Stimulated activated CD4-positive, alpha-beta T cell treated with anti-CD3 and anti-CD28 coated beads, Interleukin-1b, Interleukin-23, amount 100 ng/mL, for 48 hours (primary cell): ENCODE results near the gene HOXB5.
A peak's percentile ranks its signal among the peaks of the same experiment; 100 is the strongest.

Experiments
- DNase-seq: peaks from one replicate; pipeline ENCODE4 v3.0.0-alpha.2; 2020

Gene HOXB5

DNA sequence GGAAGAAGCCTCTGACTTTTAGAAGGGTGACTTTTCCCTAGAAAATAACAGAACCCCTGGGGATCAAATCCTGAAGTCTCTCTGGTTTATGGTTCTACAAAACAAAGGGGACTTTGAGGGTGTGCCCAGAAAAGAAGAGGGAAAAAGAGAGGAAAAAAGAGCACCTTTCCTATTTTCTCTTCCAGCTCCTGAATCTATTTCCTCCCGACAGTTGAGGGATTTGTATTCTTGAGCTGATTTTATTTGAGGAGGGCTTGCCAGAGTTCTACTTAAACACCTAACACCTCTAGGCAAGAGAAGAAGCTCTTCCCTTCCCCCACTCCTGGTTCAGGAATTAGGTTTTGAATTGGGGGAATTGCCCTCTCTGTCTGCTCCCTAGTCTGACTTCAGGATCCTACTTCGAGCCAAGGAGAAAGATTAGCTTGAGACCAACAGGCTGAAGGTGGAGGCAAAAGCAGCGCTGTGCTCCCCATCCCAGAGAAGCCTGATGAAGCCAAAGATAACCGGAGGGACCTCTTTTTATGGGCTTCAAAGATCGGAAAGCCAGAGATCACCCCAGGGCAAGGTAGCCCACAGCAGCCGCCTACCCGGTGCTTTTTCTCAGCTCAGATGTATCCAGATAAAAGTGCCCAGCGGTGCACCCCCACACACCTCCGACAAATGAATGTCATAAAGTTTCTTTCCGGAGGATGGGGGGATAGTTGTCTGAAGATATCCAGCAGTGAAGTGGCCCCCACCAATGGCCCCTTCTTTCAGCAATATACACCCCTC, 4.3 kb downstream of the HOXB5 start:
- no peak for DNase-seq

- no peak for DNase-seq
These were observed 5.1 kb downstream of the HOXB5 start for GRCh38 chr17:48588528-48588927.

DNA sequence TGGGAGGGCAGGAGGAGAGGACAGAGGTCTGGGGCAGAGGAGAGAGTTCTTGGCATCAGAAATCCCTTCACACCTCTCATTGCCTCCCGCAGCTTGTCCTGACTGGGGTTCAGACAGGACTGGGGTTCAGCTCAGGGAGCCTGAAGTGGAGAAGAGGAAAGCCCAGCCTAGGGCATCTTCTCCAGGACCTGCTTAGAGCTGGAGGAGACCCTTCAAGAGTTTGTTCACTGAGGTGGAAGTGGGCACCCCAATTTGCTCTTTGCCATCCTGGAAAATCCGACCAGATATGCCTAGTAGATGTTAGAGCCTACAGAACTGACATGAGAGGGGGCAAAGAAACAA, 5.5 kb downstream of the HOXB5 start:
- DNase-seq = no peak

DNA sequence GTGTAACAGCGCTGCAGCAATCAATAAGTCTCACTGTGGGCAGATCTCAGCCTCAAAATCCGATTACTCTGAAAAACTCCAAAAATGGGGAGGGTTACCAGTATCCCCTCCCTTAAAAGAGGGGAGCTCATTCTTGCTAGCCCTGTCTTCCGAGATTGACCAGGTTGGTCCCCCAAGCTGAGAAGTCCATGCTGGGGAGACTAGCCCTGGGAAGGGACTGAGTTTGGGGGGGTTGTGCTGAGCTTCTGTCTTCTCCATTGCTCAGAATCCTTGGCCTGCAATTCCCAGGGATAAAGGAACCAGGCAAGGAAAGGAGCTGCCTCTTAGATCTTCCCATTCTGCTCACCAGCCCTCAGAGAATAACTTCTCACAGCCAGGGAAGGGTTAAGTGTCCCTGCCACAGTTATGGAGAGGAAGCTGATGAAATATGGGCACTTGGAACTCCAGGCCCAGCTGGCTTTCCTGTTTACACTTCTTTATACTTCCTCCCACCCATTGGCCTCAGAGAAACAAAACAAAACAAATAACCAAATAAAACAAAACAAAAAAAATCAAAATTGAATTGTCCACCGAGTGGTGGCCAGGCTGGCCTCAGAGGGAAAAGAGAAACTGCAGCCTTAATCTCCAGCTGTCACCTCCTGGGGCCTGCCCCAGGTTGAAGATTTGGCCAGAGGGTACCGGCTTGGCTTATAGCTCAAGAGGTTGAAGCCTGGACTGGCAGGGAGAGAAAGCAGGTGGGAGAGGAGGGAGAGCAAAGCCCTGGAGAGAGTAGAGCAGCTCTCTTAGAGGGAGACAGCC, 6.1 kb downstream of the HOXB5 start:
- DNase-seq = no peak

- no peak for DNase-seq
These were observed 7.0 kb downstream of the HOXB5 start for GRCh38 chr17:48586355-48587258.

GRCh38 chr17:48584223-48584741, 9.3 kb downstream of the HOXB5 start:
- no peak for DNase-seq

DNA sequence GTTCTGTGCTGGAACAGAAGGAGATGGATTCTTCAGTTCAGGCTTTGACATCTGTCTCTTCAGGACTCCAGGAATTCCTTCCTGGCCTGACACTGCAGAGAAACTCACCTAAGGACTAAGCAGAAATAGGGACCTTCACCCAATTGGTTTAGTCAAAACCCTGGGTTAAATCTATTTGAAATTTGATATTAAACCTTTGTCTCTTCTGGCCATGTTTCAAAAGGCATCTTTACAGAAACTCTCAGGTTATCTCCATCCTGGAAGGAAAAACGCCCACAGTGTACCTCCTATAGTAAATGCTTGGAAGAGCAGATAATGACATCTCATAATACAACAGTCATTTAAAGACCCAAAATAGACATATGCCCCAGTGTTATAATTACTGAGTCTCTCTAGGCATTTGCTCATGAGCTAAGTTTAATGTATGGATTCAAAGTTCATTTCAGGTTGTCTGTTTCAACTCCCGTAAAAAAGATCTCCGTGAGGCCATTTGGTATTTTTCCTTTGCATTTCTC, 9.8 kb downstream of the HOXB5 start:
- DNase-seq = no peak

DNA sequence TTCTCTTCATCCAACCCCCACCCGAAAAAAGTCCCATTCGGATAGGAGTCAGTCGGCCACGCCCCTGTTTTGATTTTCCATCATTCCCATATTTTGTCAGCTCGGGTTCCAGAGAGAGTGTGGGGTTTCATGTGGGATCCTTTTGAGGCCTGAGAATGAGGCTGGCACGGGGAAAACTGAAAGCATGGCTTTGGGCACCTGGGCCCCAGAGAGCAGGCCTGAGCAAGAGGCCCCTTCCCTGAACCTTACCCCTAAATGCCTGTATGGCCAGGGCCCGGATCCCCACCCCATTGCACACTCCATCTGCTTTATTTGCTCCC, 10.9 kb downstream of the HOXB5 start:
- no peak for DNase-seq

DNA sequence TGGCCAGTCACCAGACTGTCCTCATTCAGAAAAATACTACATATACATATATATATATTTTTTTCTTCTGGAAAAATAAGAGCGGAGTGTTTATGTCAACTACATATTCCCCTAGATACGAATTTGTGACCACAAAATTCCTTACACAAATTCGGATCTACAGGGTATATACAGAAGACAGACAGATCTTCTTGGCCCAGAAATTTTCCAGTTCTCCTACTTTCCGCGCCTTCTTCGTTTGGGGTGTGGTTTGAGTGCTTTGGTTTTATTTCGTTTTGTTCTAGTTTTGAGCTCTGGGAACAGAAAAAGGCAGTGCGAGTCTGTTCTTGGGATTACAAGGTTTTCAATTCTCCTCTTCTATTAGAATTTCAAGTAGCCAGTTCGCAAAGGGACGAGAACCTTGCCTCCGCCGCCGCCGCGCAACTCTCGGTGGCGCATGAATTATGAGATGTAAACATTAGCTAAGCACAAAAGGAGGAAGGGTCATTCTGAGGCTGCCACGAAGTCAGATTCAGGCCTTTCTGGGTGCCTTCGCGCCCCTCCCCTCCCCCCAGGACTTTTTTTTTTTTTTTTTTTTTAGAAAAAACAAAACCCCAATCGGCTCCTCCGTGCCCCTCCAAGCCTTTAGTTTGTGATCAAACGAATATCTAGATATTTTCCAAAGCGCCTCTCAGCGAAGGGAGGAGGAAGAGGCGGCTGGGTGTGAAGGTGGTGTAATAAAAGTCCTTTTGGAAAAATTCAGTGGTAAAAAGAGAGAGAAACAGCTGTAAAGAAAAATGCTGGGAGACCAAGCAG, 13.6 kb downstream of the HOXB5 start:
- no peak for DNase-seq

DNA sequence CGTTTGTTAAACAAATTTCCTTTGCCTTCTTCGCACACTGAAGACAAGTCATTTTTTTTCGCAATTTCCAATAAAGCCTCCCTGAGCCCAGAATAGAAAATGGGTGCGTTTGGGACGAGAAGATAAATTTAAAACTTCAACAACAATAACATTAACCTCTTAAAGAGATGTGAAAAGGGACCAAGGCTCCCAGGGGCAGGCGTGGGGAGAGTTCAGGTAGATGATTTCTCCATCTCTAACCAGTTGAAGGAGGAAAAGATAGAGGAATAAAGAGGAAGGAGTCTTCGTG, 14.2 kb downstream of the HOXB5 start:
- DNase-seq = no peak

GRCh38 chr17:48578616-48579470, 14.7 kb downstream of the HOXB5 start:
- DNase-seq = no peak

DNA sequence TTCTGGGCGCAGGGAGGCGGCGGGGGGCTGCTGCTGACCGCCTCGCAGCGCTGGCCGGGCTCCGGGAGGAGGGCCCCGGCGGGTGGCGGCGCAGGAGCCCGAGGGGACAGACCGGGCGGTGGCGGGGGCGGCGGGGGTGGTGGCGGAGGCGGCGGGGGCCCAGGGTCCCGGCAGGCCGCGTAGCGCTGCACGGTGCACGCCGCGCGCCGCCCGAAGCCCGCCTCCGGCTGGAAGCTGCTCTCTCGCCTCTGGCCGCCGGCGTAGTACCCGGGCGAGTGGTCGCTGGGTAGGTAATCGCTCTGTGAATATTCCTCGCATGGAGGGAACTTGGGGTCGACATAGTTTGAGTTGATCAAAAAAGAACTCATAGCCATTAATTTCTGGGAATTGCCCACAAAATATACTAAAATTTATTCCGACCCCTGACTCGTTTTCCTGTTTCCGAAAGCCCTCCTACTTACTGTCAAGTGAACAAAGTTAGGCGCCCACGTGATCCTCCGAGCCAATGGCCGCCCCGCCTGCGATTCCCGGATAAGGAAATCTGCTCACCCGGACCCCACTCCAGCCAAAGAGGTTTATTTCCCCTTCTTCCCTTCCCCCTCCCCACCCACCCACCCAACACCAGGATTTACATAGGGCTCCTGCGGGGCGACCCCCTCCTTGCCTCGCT, 15.5 kb downstream of the HOXB5 start, which contains the start of gene HOXB4:
TSS of gene HOXB4 (minus strand) at position 405 of the 670 bp plus-strand sequence. CDS start at position 374, 31 bp downstream.
- peak; percentile 56 for DNase-seq

DNA sequence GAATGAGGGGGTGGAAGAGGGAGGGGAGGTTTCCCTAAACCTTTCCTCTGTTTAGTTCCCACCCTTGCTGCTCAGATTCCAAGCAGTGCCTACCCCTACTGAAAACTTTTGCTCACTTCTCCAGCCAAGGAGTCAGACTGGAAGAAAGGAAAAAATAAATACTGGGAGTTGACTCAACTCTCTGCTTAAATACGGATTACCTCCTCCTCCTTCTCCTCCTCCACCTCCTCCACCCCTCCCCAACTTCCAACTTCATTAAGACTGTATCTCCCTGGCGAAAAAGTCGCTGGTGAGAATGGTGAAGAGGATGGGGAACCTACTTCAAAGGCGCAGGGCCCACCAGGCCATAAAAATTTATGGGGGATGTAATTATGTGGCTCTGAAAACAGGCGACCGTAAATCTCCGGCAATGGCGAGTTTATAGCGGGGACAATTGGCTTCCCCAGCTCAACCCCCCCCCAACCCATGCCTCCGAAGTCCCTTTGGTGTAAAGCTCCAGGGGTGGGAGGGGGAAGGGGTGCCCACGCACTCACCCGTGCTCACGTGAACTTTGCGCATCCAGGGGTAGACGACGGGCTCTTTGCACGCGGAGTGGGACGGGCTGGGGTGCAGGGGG, 16.1 kb downstream of the HOXB5 start:
- no peak for DNase-seq

DNA sequence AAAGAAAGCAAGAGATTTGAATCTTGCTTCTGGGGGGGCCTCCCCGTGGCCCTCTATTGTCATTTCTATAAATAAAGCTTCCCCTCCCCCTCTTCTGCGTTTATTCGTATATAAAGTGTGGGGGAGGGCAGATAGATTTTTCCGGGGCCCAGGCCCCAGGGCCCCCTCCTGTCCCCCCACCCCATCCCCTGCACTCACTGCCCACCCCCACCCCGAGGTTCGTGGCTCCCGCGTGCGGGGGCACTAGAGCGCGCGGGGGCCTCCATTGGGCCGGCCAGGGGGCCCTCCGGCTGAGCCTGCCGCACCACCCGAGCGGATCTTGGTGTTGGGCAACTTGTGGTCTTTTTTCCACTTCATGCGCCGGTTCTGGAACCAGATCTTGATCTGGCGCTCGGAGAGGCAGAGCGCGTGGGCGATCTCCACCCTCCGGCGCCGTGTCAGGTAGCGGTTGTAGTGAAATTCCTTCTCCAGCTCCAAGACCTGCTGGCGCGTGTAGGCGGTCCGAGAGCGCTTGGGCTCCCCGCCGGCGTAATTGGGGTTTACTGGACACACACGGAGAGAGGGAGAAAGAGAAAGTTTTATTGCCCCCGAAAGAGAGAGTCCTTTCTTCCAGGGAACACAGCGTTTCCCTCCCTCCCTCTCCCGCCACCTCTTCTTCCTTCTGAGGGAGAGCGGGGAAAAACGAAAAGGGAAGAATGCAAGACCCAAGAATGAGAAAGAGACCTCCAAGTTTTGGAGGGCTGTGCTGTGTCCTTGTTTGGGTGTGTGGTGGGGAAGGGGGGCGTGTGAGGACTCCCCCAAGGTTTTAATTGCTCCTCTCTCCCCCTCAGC, 16.9 kb downstream of the HOXB5 start:
- no peak for DNase-seq

DNA sequence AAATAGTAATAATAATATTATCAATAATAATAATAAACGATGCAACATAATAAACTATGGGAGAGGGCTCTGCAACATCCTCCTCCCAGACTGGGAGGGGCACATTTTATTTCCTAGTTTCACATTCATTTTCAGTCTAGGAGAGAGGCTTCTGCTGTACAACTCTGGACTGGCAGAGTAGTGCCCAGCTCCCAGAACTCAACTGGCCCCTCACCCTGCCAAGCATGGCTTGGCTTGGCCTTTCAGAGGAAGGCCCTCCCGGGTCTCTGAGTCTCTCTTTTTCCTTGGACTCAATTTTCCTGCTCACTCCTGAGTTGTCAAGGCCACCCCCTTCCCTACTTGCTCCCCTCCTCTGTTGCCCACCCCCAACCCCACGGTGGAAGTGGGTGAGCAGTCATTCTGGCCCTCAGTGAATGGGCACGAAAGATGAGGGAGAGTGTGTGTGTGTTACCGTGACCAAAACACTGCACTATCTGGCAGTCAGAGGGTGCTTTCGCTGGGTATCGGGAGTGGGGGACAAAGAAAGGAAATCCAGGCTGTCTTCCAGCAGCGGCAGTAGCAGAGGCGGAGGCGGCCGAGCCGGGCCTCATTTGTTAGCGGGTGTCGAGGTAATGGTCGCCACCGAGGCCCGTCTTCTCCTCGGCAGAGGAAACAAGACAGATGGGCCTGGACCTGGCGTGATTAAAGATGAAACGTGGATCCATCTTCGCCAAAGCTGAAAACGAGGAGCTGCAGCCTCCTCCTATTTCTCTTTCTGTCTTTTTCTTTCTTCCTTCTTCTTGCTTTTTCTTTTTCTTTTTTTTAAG, 17.7 kb downstream of the HOXB5 start:
- DNase-seq = no peak

DNA sequence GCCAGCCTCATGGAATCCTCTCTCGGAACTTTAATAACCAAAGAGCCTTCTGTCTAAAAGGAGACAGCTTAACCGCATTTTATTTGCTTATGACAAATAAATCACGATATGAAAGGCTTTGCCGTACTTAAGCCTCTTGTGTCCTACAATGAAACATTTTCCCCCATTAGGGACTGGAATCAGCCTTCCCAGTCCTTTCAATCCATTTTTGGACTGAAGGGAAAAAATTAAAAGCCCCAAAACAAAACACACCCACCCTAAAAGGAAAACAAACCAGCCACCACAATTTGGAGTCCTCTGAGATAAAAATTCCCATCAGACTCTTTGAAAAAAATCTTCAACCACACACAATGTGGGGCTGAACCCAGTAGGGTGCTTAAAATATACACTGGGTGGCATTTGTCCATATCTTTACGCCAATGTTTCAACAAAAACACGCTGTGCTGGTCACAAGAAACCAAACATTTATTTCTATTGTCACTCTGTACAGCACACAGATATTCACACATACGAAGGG, 18.5 kb downstream of the HOXB5 start:
- DNase-seq = no peak

- DNase-seq = no peak
These were observed 19.0 kb downstream of the HOXB5 start for GRCh38 chr17:48574505-48575065.
